PC-9 (cell line): ENCODE data around the gene WDR38. TPM values are rescaled to one million over a fixed set of nuclear protein-coding genes. Genes with fewer than 3 reads are reported as not detected.

Experiments
- BruUV-seq: library from RNA; stranded (reverse); fragments of 400-500 nt; replicated peaks from 2 replicates; lab custom pipeline; 2021; lab: Mats Ljungman, UMichigan
- CTCF ChIA-PET: fragments of 300-600 bp; sonication (Branson Sonifier 250); formaldehyde crosslinking; loops from one replicate; lab custom pipeline; 2022; ENCODE audit warnings: antibody characterized with exemption; lab: Charles Lee
- POLR2A ChIA-PET: fragments of 300-600 bp; sonication (Branson Sonifier 250); formaldehyde crosslinking; loops from one replicate; lab custom pipeline; 2022; ENCODE audit warnings: antibody characterized with exemption; ENCODE audit not compliant: unreplicated experiment; lab: Charles Lee
- DNase-seq, 2 experiments: peaks; one replicate each; pipeline versions ENCODE4 v3.0.0 to v3.0.0-alpha.2; 2015 to 2022; ENCODE audit warnings: mixed read lengths in 1 of 2
- H2AFZ ChIP-seq: fragments of 200-600 bp; sonication (generic); 2 replicates; pipeline ENCODE4 v1.8.1; 2017; ENCODE audit warnings: antibody characterized with exemption
- H3F3A ChIP-seq: fragments of 200-600 bp; sonication (generic); 2 replicates; pipeline ENCODE4 v1.8.1; 2017; ENCODE audit warnings: antibody characterized with exemption, mild to moderate bottlenecking, low read depth; ENCODE audit not compliant: insufficient read depth
- H3K27ac ChIP-seq: fragments of 200-600 bp; sonication (generic); 2 replicates; pipeline ENCODE4 v1.6.1; 2016; ENCODE audit warnings: mixed run types
- H3K27me3 ChIP-seq: fragments of 200-600 bp; sonication (generic); 2 replicates; pipeline ENCODE4 v1.6.1; 2016; ENCODE audit warnings: low read depth, mixed run types; ENCODE audit not compliant: insufficient read depth
- H3K36me3 ChIP-seq: fragments of 200-600 bp; sonication (generic); 2 replicates; pipeline ENCODE4 v1.6.1; 2016; ENCODE audit warnings: low read depth, mixed run types
- H3K4me1 ChIP-seq: fragments of 200-600 bp; sonication (generic); replicated peaks from 2 replicates; pipeline ENCODE4 v1.6.1; 2016; ENCODE audit warnings: mixed run types; ENCODE audit not compliant: insufficient read depth
- H3K4me2 ChIP-seq: fragments of 200-600 bp; sonication (generic); 2 replicates; pipeline ENCODE4 v1.6.1; 2017; ENCODE audit warnings: mixed run types
- H3K4me3 ChIP-seq: fragments of 200-600 bp; sonication (generic); 2 replicates; pipeline ENCODE4 v1.6.1; 2016; ENCODE audit warnings: mixed run types
- H3K79me2 ChIP-seq: fragments of 200-600 bp; sonication (generic); 2 replicates; pipeline ENCODE4 v1.6.1; 2017; ENCODE audit warnings: low read depth, mixed run types
- H3K9me2 ChIP-seq: fragments of 200-600 bp; sonication (generic); 2 replicates; pipeline ENCODE4 v1.8.1; 2017; ENCODE audit warnings: mild to moderate bottlenecking; ENCODE audit not compliant: insufficient read depth
- H3K9me3 ChIP-seq: fragments of 200-600 bp; sonication (generic); 2 replicates; pipeline ENCODE4 v1.8.1; 2016; ENCODE audit warnings: low read depth; ENCODE audit not compliant: insufficient read depth
- H4K20me1 ChIP-seq: fragments of 200-600 bp; sonication (generic); 2 replicates; pipeline ENCODE4 v1.8.1; 2017; ENCODE audit not compliant: insufficient read depth
- EZH2 ChIP-seq: fragments of 200-600 bp; sonication (generic); IDR thresholded peaks from 2 replicates; pipeline ENCODE4 v1.8.0; 2017; ENCODE audit warnings: antibody characterized with exemption, low read depth
- intact Hi-C: fragments of 100-400 bp; cut with micrococcal nuclease; formaldehyde crosslinking; loops from one replicate; pipeline ENCODE4 v1.10.0; 2022; ENCODE audit not compliant: unreplicated experiment
- total RNA-seq: library from RNA; stranded (reverse); gene quantifications from 2 replicates; pipeline ENCODE4 v1.2.3, GENCODE V29; 2021
- TF ChIP-seq, protein P1 (sequence below): fragments of 200-600 bp; sonication (generic); conservative IDR thresholded peaks from 2 replicates; pipeline ENCODE4 v1.6.1; 2017; ENCODE audit warnings: mixed run types, antibody characterized with exemption, mild to moderate bottlenecking, moderate library complexity

The WDR38 gene
- total RNA-seq, 1 experiment from 2014 or later = not detected

DNA sequence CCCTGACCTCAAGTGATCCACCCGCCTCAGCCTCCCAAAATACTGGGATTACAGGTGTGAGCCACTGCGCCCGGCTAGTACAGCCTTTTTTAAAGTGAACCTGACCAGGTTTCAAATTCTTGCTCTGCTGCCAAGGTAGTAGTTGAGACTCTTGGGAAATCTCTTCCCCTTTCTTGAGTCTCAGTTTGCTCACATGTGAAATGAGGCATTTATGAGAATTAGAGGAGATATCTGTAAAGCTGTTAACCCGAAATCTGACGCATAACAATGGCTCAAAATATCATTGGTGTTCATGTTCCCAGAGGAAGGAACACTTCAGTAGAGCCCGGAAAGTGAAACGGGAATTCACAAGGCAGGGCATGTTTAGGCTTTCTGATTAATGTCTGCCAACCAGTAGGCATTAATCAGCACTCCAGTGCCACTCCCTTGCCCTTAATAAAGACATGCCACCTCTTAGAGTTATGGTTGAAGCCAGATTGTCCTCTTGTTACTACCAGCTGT, 10.2 kb downstream of the WDR38 start:
- DNase-seq = peak in 1 of 2 experiments; percentile 48
- no peaks in the 10 kb centered on the region for H3K9me3 ChIP-seq
- peaks cover 71% of the 10 kb centered on the region for H3F3A ChIP-seq
- no TSS peak for BruUV-seq
- no peaks in the 10 kb centered on the region for H3K27me3 ChIP-seq
- no peaks in the 10 kb centered on the region for H3K9me2 ChIP-seq
- no peak for TF ChIP-seq EZH2
- TF ChIP-seq, protein P1, sequence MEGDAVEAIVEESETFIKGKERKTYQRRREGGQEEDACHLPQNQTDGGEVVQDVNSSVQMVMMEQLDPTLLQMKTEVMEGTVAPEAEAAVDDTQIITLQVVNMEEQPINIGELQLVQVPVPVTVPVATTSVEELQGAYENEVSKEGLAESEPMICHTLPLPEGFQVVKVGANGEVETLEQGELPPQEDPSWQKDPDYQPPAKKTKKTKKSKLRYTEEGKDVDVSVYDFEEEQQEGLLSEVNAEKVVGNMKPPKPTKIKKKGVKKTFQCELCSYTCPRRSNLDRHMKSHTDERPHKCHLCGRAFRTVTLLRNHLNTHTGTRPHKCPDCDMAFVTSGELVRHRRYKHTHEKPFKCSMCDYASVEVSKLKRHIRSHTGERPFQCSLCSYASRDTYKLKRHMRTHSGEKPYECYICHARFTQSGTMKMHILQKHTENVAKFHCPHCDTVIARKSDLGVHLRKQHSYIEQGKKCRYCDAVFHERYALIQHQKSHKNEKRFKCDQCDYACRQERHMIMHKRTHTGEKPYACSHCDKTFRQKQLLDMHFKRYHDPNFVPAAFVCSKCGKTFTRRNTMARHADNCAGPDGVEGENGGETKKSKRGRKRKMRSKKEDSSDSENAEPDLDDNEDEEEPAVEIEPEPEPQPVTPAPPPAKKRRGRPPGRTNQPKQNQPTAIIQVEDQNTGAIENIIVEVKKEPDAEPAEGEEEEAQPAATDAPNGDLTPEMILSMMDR = no peak
- peak overlapping the region; percentile 18; the same call in 1 of the 2 replicates for H3K4me3 ChIP-seq
- H3K36me3 ChIP-seq = peaks cover 31% of the 10 kb centered on the region
- H4K20me1 ChIP-seq = peaks cover 28% of the 10 kb centered on the region
- intact Hi-C loops = loop anchor here (5.0 kb wide), 1 partner anchor 206 kb away; no protein-coding TSS in a partner anchor
- ChIA-PET POLR2A (no interaction called here), CTCF (interaction anchor here (0.7 to 1.8 kb wide), 2 partner anchors 11 to 85 kb away, joined by 4 to 7 read pairs; partner anchors contain the start of gene WDR38)
- H3K79me2 ChIP-seq = peaks cover 52% of the 10 kb centered on the region
- peak overlapping the region; percentile 97 for H3K4me2 ChIP-seq
- H2AFZ ChIP-seq = no peak overlapping the region
- peak overlapping the region; percentile 39 for H3K27ac ChIP-seq
- peaks cover 44% of the 10 kb centered on the region for H3K4me1 ChIP-seq

DNA sequence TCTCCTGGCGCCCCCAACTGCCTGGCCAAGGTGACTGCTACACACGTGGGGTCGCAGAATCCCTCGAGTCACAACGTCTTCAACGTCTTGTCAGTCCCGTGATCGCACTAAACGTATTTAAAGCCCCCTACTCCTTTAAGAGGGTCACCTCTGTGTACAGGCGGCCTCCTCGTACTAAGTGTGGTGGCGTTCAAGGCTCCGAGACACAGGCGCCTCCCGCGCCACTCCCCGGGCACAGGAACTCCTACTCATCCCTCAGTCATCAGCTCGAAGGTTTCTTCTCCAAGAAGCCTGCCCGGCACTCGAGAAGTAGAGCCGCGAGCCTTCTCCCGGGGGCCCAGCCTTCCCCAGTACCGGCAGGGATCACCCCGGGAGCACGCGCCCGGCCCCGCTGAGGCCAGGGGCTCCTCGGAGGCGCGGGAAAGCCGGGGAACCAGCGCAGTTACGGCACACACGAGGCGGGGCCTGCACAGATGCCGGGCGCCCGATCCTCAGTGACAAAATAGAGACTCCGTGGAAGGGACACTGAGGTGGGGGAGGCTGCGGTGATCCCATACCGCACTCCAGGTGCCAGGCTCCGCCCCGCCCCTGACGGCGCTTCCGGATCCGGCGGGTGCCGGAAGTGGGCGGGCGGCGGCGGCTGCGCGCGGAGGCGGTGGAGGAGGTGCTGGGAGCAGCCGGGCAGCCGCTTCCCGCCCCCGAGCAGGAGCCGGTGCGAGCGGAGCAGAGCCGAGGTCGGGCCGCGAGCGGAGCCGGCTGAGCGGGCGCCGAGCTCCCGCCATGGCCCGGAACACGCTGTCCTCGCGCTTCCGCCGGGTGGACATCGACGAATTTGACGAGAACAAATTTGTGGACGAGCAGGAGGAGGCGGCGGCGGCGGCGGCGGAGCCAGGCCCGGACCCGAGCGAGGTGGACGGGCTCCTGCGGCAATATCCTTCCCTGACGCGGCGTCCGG, 15.5 kb downstream of the WDR38 start:
- intact Hi-C loops = no loop called here
- Histone ChIP-seq H3K36me3 (0 out of 2 replicates have a peak, but pooled peaks cover 5% of the 10 kb centered on the region), H2AFZ (peak overlapping the region; percentile 93), H4K20me1 (peaks cover 19% of the 10 kb centered on the region), H3K27ac (peak overlapping the region; percentile 97), H3K9me3 (no peaks in the 10 kb centered on the region), H3K27me3 (no peaks in the 10 kb centered on the region), H3F3A (peaks cover 31% of the 10 kb centered on the region), H3K4me1 (peaks cover 26% of the 10 kb centered on the region; the same call in 1 of the 2 replicates), H3K9me2 (no peaks in the 10 kb centered on the region), H3K4me3 (peak overlapping the region; percentile 100), H3K4me2 (peak overlapping the region; percentile 95), H3K79me2 (peaks cover 71% of the 10 kb centered on the region)
- TF ChIP-seq, protein P1 = peak; percentile 54; the same call in 1 of the 2 replicates
- no peak for TF ChIP-seq EZH2
- BruUV-seq = TSS peak; percentile 94
- ChIA-PET CTCF (no interaction called here), POLR2A (no interaction called here)
- DNase-seq = peak; percentile 67 to 93

DNA sequence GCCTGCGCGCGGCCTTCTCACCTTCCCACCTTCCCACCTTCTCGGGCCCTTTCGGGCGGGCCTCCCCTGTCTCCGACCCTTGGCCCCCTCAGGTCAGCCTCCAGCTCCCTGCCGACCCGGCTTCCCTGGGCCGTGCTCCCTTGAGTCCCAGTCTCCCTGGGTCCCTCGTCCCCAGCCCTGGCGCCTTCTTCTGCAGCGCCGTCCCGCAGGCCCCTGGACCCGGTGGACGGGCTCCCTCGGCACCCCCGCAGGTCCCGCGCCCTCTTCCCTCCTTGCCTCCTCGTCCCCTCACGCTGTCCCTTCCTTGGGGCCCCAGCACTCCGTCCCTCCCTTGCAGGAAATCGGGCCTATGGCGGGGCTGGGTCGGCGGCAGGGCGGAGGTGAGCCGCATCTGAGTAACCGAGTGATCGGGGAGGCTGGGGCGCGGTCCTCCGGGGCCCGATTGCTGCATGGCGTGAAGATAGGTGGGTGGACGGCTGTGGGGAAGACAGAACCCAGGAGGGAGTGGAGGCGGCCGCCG, 16.3 kb downstream of the WDR38 start:
- Histone ChIP-seq H4K20me1 (peaks cover 19% of the 10 kb centered on the region), H3K36me3 (0 out of 2 replicates have a peak, but pooled peaks cover 5% of the 10 kb centered on the region), H2AFZ (peak overlapping the region; percentile 85), H3K79me2 (peaks cover 78% of the 10 kb centered on the region), H3K27ac (peak overlapping the region; percentile 46), H3K9me3 (no peaks in the 10 kb centered on the region), H3K27me3 (no peaks in the 10 kb centered on the region), H3K4me3 (peak overlapping the region; percentile 100), H3K4me1 (peaks cover 24% of the 10 kb centered on the region; the same call in 1 of the 2 replicates), H3K4me2 (peak overlapping the region; percentile 95), H3K9me2 (no peaks in the 10 kb centered on the region), H3F3A (peaks cover 28% of the 10 kb centered on the region)
- BruUV-seq = no TSS peak
- CTCF ChIA-PET = no interaction called here
- intact Hi-C loops = no loop called here
- no peak for DNase-seq
- TF ChIP-seq, protein P1 = no peak
- TF ChIP-seq EZH2 = no peak
- POLR2A ChIA-PET = no interaction called here
